ENCODE data around the gene AKAP17A. TPM values are rescaled to one million over a fixed set of nuclear protein-coding genes. Genes with fewer than 3 reads are reported as not detected.
A peak's percentile ranks its signal among the peaks of the same experiment; 100 is the strongest.

AKAP17A gene
- polyA plus RNA-seq, 3 donors, result 8.9 to 118 (median 13.6) TPM

DNA sequence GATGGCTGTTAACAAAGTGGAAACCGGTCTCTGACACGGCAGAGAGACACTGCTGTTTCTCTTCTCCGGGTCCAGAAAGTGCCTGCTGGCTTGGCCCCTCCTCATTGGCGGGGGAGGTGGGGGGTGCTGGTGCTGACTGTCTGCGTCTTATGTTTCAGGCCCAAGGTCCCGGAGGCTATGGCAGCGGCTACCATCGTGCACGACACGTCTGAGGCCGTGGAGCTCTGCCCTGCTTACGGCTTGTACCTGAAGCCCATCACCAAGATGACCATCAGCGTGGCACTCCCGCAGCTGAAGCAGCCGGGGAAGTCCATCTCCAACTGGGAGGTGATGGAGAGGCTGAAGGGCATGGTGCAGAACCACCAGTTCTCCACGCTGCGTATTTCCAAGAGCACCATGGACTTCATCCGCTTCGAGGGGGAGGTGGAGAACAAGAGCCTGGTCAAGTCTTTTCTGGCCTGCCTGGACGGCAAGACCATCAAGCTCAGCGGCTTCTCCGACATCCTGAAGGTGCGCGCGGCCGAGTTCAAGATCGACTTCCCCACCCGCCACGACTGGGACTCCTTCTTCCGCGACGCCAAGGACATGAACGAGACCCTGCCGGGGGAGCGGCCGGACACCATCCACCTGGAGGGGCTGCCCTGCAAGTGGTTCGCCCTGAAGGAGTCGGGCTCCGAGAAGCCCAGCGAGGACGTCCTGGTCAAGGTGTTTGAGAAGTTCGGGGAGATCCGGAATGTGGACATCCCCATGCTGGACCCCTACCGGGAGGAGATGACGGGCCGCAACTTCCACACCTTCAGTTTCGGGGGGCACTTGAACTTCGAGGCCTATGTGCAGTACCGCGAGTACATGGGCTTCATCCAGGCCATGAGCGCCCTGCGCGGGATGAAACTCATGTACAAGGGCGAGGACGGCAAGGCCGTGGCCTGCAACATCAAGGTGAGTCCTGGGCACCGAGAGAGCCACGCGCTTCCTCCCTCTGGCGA, 2.2 kb downstream of the AKAP17A start:
- Mint-ChIP-seq H3K36me3 (peaks cover 41 to 51% of the 10 kb centered on the region in 2 donors), H3K27me3 (ENCODE audit: low read depth in 3 of 3) (no peaks in the 10 kb centered on the region), H3K27ac (peak overlapping the region in 5 of 7 donors; percentile 92 to 98 (median 96)), H3K4me1 (peaks cover 17% of the 10 kb centered on the region), H3K4me3 (peak overlapping the region; percentile 95 to 97), H3K9me3 (peaks cover 0 to 4% (median 0%) of the 10 kb centered on the region in 7 donors)
- Histone ChIP-seq H3K4me2 (replicated peaks; ENCODE audit: extremely low read depth, low read length, poor library complexity, severe bottlenecking) (peak overlapping the region; percentile 99), H3K9ac (ENCODE audit: insufficient read depth, low read length, poor library complexity, severe bottlenecking) (peak overlapping the region; percentile 91), H3K9me3 (replicated peaks in 1 of 2; ENCODE audit: control insufficient read depth in 1 of 2, insufficient read depth in 1 of 2, low read length in 2 of 2) (no peaks in the 10 kb centered on the region), H3K79me2 (ENCODE audit: insufficient read depth, low read length) (peaks cover 69% of the 10 kb centered on the region), H3K4me3 (replicated peaks in 1 of 3; ENCODE audit: low read depth in 2 of 3, low read length in 3 of 3) (peak overlapping the region in 1 of 3 experiments; percentile 94), H3K27me3 (ENCODE audit: control insufficient read depth in 2 of 2, insufficient read depth in 2 of 2, low read length in 2 of 2) (no peaks in the 10 kb centered on the region), H3K4me1 (ENCODE audit: control insufficient read depth in 1 of 2, insufficient read depth in 2 of 2, low read length in 2 of 2) (peaks cover 14 to 18% of the 10 kb centered on the region in 2 donors), H3K27ac (ENCODE audit: low read depth in 1 of 2, low read length in 2 of 2) (peak overlapping the region; percentile 72 to 89), H4K20me1 (ENCODE audit: insufficient read depth, low read length) (peaks cover 67% of the 10 kb centered on the region), H3K36me3 (replicated peaks in 1 of 2; ENCODE audit: control insufficient read depth in 1 of 2, insufficient read depth in 2 of 2, low read length in 2 of 2) (peaks cover 46 to 54% of the 10 kb centered on the region in 2 donors), H2AFZ (ENCODE audit: insufficient read depth, low read depth, low read length, poor library complexity, severe bottlenecking) (no peak overlapping the region)
- intact Hi-C loops (cut with micrococcal nuclease), result loop anchor here in 1 of 2 donors (5.0 to 10.0 kb wide), 2 partner anchors 64 to 199 kb away; partner anchors contain the start of gene SLC25A6
- DNase-seq, result no peak
- 92% methylated on average over 57 of the region's 60 CpGs for WGBS (ENCODE audit: insufficient coverage)
- TF ChIP-seq CTCF (IDR thresholded peaks at IDR 0.05), result no peak

DNA sequence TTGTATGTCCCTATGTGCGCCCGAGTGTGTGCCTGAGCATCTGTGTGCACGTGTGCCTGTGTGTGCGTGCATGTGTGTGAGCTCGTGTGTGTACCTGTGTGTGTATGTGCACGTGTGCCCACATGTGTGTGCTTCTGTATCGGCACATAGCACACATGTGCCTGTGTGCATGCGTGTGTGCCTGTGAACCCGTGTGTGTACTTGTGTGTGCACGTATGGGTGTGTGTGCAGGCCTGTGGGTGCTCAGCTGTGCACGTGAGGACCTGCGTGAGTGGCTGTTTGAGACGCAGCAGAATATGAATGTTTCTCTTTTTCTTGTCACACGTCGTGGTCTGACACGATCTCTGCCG, 4.3 kb downstream of the AKAP17A start:
- no peak for TF ChIP-seq CTCF (IDR thresholded peaks at IDR 0.05)
- no peak for DNase-seq
- Mint-ChIP-seq H3K27me3 (ENCODE audit: low read depth in 3 of 3) (no peaks in the 10 kb centered on the region), H3K4me3 (no peak overlapping the region), H3K27ac (peak overlapping the region in 1 of 7 donors; percentile 7), H3K36me3 (peaks cover 56 to 72% of the 10 kb centered on the region in 2 donors), H3K4me1 (peaks cover 17% of the 10 kb centered on the region), H3K9me3 (peaks cover 0 to 7% (median 2%) of the 10 kb centered on the region in 7 donors)
- WGBS (ENCODE audit: insufficient coverage), result 95% methylated on average over 11 of the region's 17 CpGs
- intact Hi-C loops (cut with micrococcal nuclease), result loop anchor here in 1 of 2 donors (10.0 kb wide), 1 partner anchor 201 kb away; the partner anchor contains the start of gene SLC25A6
- no peak overlapping the region for H3K27ac ChIP-seq (ENCODE audit: low read depth in 1 of 2, low read length in 2 of 2)
- H3K79me2 ChIP-seq (ENCODE audit: insufficient read depth, low read length), result peaks cover 74% of the 10 kb centered on the region
- peaks cover 67 to 75% of the 10 kb centered on the region in 2 donors for H3K36me3 ChIP-seq (replicated peaks in 1 of 2; ENCODE audit: control insufficient read depth in 1 of 2, insufficient read depth in 2 of 2, low read length in 2 of 2)
- H3K9me3 ChIP-seq (replicated peaks in 1 of 2; ENCODE audit: control insufficient read depth in 1 of 2, insufficient read depth in 1 of 2, low read length in 2 of 2), result no peaks in the 10 kb centered on the region
- no peak overlapping the region for H2AFZ ChIP-seq (ENCODE audit: insufficient read depth, low read depth, low read length, poor library complexity, severe bottlenecking)
- no peak overlapping the region for H3K9ac ChIP-seq (ENCODE audit: insufficient read depth, low read length, poor library complexity, severe bottlenecking)
- H3K27me3 ChIP-seq (ENCODE audit: control insufficient read depth in 2 of 2, insufficient read depth in 2 of 2, low read length in 2 of 2), result no peaks in the 10 kb centered on the region
- no peak overlapping the region for H3K4me3 ChIP-seq (replicated peaks in 1 of 3; ENCODE audit: low read depth in 2 of 3, low read length in 3 of 3)
- peaks cover 88% of the 10 kb centered on the region for H4K20me1 ChIP-seq (ENCODE audit: insufficient read depth, low read length)
- peaks cover 14 to 18% of the 10 kb centered on the region in 2 donors for H3K4me1 ChIP-seq (ENCODE audit: control insufficient read depth in 1 of 2, insufficient read depth in 2 of 2, low read length in 2 of 2)
- no peak overlapping the region for H3K4me2 ChIP-seq (replicated peaks; ENCODE audit: extremely low read depth, low read length, poor library complexity, severe bottlenecking)

Measured in CD14-positive monocyte (primary cell).